Body of pancreas (tissue), 4 donors: ENCODE results near the gene SPRR3. TPM values are rescaled to one million over a fixed set of nuclear protein-coding genes. Genes with fewer than 3 reads are reported as not detected.
A peak's percentile ranks its signal among the peaks of the same experiment; 100 is the strongest.

Experiments
- ATAC-seq: fragments of 150-250 bp; one replicate; pipeline ENCODE4 v1.9.1; 2016
- DNase-seq, 4 donors: peaks; one replicate each; pipeline ENCODE4 v3.0.0-alpha.2; 2019
- H3K27ac ChIP-seq, 4 donors: fragments of 200-600 bp; sonication (generic); 1 replicate in 3 of 4; 2 replicates in 1 of 4; pipeline versions ENCODE4 v1.5.1 to v1.6.1; 2016 to 2019; ENCODE audit warnings: mild to moderate bottlenecking in 1 of 4, mixed read lengths in 1 of 4, moderate library complexity in 1 of 4
- H3K27me3 ChIP-seq, 2 donors: fragments of 200-600 bp; sonication (generic); one replicate each; pipeline ENCODE4 v1.6.0; 2016; ENCODE audit warnings: mild to moderate bottlenecking in 1 of 2
- H3K36me3 ChIP-seq, 2 donors: fragments of 200-600 bp; sonication (generic); replicated peaks in 1 of 2; 2 replicates each; pipeline ENCODE4 v1.5.1; 2016; ENCODE audit warnings: low read depth in 2 of 2; ENCODE audit not compliant: insufficient read depth in 1 of 2
- H3K4me1 ChIP-seq: fragments of 200-600 bp; sonication (generic); one replicate; pipeline ENCODE4 v1.6.0; 2016
- H3K4me3 ChIP-seq, 2 donors: fragments of 200-600 bp; sonication (generic); 1 replicate in 1 of 2; 2 replicates in 1 of 2; pipeline ENCODE4 v1.5.1; 2016 to 2019
- H3K9me3 ChIP-seq, 3 donors: fragments of 200-600 bp; sonication (generic); 1 replicate in 2 of 3; 2 replicates in 1 of 3; pipeline ENCODE4 v1.5.1; 2016
- CTCF ChIP-seq, 7 experiments: fragments of 450-650 bp in 4 of 7; fragments of 200-600 bp in 3 of 7; sonication (generic) in 3 of 7; IDR thresholded peaks; one replicate each; pipeline ENCODE4 v1.5.1; 2016 to 2019; ENCODE audit warnings: antibody characterized with exemption in 7 of 7
- POLR2A ChIP-seq, 3 donors: fragments of 450-650 bp; IDR thresholded peaks; one replicate each; pipeline ENCODE4 v1.6.1; 2016; ENCODE audit warnings: antibody characterized with exemption in 3 of 3, mild to moderate bottlenecking in 2 of 3
- WGBS, 2 donors: methylation state at CpG; one replicate each; pipeline ENCODE4 v1.1.5; 2017; 5-methylcytosine and 5-hydroxymethylcytosine counted together
- intact Hi-C: fragments of 100-400 bp; cut with DNase I; formaldehyde crosslinking; loops from one replicate; pipeline ENCODE4 v1.15.1; 2023
- small RNA-seq: library from RNA; depleted of rRNA; stranded (forward); fragments of <200 nt; gene quantifications from one replicate; pipeline ENCODE3, GENCODE V24; 2016
- total RNA-seq, 2 donors: library from RNA; depleted of rRNA; stranded (reverse); fragments of >200 nt; gene quantifications; one replicate each; pipeline ENCODE4 v1.1.0, GENCODE V29; 2016

Gene SPRR3
- total RNA-seq, 2 donors from 2014 or later: not detected

- TF ChIP-seq POLR2A (IDR thresholded peaks at IDR 0.05) (no peak), CTCF (IDR thresholded peaks at IDR 0.05) (no peak)
- Histone ChIP-seq H3K27me3 (no peaks in the 10 kb centered on the region), H3K27ac (no peak overlapping the region), H3K4me1 (no peaks in the 10 kb centered on the region), H3K4me3 (no peak overlapping the region), H3K36me3 (no peaks in the 10 kb centered on the region), H3K9me3 (no peaks in the 10 kb centered on the region)
- WGBS, 2 donors: 43 to 45% methylated on average over 3 of the region's 3 CpGs
- intact Hi-C loops: no loop called here
- DNase-seq (peak in 2 of 4 donors; percentile 4 to 8), ATAC-seq (no peak)
Measured at GRCh38 chr1:153032677-153033308, 31.2 kb downstream of the SPRR3 start.

GRCh38 chr1:153035211-153035610 lies 33.7 kb downstream of the SPRR3 start:
- no peak overlapping the region for H3K4me3 ChIP-seq
- TF ChIP-seq CTCF (IDR thresholded peaks at IDR 0.05) (no peak), POLR2A (IDR thresholded peaks at IDR 0.05) (no peak)
- H3K9me3 ChIP-seq: no peaks in the 10 kb centered on the region
- no peaks in the 10 kb centered on the region for H3K4me1 ChIP-seq
- ATAC-seq (no peak), DNase-seq (no peak)
- no peaks in the 10 kb centered on the region for H3K27me3 ChIP-seq
- intact Hi-C loops: no loop called here
- no peaks in the 10 kb centered on the region for H3K36me3 ChIP-seq
- 40 to 48% methylated on average over 1 of the region's 1 CpG for WGBS, 2 donors
- no peak overlapping the region for H3K27ac ChIP-seq

GRCh38 chr1:153040950-153041631 lies 39.5 kb downstream of the SPRR3 start, which contains the start of gene SPRR2D:
TSS of gene SPRR2D (minus strand) at chr1:153041120. CDS start at chr1:153040346, 774 bp downstream.
- Histone ChIP-seq H3K27me3 (no peaks in the 10 kb centered on the region), H3K27ac (no peak within 1 kb of the TSS), H3K4me3 (no peak within 1 kb of the TSS), H3K36me3 (no peaks in the 10 kb centered on the region), H3K4me1 (no peaks in the 10 kb centered on the region), H3K9me3 (no peaks in the 10 kb centered on the region)
- TF ChIP-seq CTCF (IDR thresholded peaks at IDR 0.05) (no peak), POLR2A (IDR thresholded peaks at IDR 0.05) (no peak)
- 54 to 58% methylated on average over 4 of the region's 4 CpGs for WGBS, 2 donors
- ATAC-seq: no peak
- DNase-seq: no peak
- intact Hi-C loops: no loop called here

- no peaks in the 10 kb centered on the region for H3K4me1 ChIP-seq
- DNase-seq (no peak), ATAC-seq (no peak)
- no peak for TF ChIP-seq CTCF (IDR thresholded peaks at IDR 0.05)
- no peak overlapping the region for H3K27ac ChIP-seq
- 61 to 68% methylated on average over 2 of the region's 2 CpGs for WGBS, 2 donors
- no peaks in the 10 kb centered on the region for H3K9me3 ChIP-seq
- intact Hi-C loops: no loop called here
- H3K4me3 ChIP-seq: no peak overlapping the region
- no peaks in the 10 kb centered on the region for H3K36me3 ChIP-seq
- no peaks in the 10 kb centered on the region for H3K27me3 ChIP-seq
Measured at GRCh38 chr1:153049211-153049610, 47.7 kb downstream of the SPRR3 start.

Small RNA genes lying within 50 kb of the gene (small RNA-seq; reads per million reads assigned to genes)
- not detected for gene AL356867.1
- not detected for gene RF00322
- gene SPRR1A: not detected

Other genes starting within 250 kb of the SPRR3 start
- gene KPRP, start 243.7 kb upstream of the SPRR3 start, total RNA-seq: not detected
- not detected for gene LCE1F, start 226.6 kb upstream of the SPRR3 start, total RNA-seq
- not detected for gene LCE1E, start 215.5 kb upstream of the SPRR3 start, total RNA-seq
- not detected for gene LCE1D, start 205.0 kb upstream of the SPRR3 start, total RNA-seq
- gene LCE1C, start 195.1 kb upstream of the SPRR3 start, total RNA-seq: not detected
- gene LCE1B, start 189.8 kb upstream of the SPRR3 start, total RNA-seq: not detected
- gene LCE1A, start 174.3 kb upstream of the SPRR3 start, total RNA-seq: not detected
- gene LCE6A, start 158.9 kb upstream of the SPRR3 start, total RNA-seq: not detected
- not detected for gene LCE7A, start 141.8 kb upstream of the SPRR3 start, total RNA-seq
- gene SMCP, start 123.4 kb upstream of the SPRR3 start, total RNA-seq: not detected
- gene IVL, start 93.2 kb upstream of the SPRR3 start, total RNA-seq: not detected
- gene SPRR5, start 54.5 kb upstream of the SPRR3 start, total RNA-seq: not detected
- gene SPRR4, start 31.1 kb upstream of the SPRR3 start, total RNA-seq: not detected
- not detected for gene SPRR1A, start 17.7 kb upstream of the SPRR3 start, total RNA-seq
- not detected for gene SPRR1B, start 29.5 kb downstream of the SPRR3 start, total RNA-seq
- gene SPRR2D, start 39.4 kb downstream of the SPRR3 start, total RNA-seq: not detected
- not detected for gene SPRR2A, start 55.8 kb downstream of the SPRR3 start, total RNA-seq
- gene SPRR2B, start 69.9 kb downstream of the SPRR3 start, total RNA-seq: not detected
- gene SPRR2E, start 92.8 kb downstream of the SPRR3 start, total RNA-seq: not detected
- 1 to 10 TPM in 1 of 2 donors, not detected in 1; 1.3 TPM for gene SPRR2F, start 111.8 kb downstream of the SPRR3 start, total RNA-seq
- gene SPRR2G, start 149.1 kb downstream of the SPRR3 start, total RNA-seq: not detected
- gene LELP1, start 201.7 kb downstream of the SPRR3 start, total RNA-seq: not detected
- gene PRR9, start 215.8 kb downstream of the SPRR3 start, total RNA-seq: not detected